HG02798 (cell line): ENCODE measurements around the gene CD58.

Experiments
- ATAC-seq: cut with Tn5 transposase; IDR thresholded peaks from one replicate; pipeline ENCODE4 v1.9.1; 2021; ENCODE audit warnings: mild to moderate bottlenecking; ENCODE audit not compliant: unreplicated experiment, poor library complexity

CD58 gene

DNA sequence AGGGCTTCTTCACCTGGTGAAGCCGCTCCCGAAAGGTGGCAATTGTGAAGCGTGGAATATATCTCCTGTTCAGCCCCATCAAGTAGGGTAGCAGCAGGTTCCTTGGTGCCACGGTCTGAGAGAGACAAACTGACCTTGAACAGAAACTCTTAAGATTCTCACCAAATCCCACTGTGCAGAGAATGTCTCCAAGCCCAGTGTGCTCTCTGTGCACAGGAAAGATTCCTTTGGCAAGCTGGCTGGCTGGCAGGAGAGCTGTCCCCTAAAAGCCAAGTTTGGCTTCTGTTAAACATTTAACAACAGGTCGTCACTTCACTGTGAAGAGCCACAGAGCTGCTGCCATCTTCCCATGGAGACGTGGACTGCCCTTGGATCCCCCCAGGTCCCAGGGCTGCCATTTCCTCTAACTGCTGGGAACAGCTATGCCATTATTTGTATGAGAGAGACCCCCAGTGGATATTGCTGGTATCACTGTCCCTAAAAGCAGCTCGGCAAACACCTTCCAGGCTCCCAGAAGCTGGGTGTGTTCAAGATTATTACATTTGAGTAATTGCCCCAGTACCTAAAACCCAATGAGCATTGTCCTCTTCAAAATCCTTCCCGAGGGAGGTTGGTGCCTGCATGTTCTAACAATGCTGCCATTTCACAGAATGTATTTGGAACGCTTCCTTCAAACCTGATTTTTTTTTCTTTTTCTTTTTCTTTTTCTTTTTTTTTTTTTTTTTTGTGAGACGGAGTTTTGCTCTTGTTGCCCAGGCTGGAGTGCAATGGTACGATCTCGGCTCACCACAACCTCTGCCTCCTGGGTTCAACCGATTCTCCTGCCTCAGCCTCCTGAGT, 71.8 kb downstream of the CD58 start:
- peak; percentile 66 for ATAC-seq

DNA sequence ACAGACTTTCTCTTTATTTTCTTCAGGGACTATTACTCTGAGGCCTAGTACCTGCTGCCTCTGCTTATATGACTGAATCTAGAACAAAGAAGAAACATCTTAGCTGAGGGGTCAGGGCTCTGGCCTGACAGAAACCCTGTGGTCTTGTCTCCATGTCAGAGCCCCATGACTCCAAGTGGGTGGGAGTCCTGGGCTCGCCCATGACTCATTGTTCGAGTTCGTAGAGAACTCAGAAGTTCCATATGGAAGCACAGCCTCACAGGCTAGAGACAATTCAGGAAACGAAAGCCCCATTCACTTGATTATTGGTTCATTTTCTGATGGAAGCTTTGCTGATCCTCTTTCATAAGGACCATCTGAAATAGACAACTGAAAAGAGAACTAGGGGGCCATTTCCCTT, 73.2 kb downstream of the CD58 start:
- no peak for ATAC-seq

DNA sequence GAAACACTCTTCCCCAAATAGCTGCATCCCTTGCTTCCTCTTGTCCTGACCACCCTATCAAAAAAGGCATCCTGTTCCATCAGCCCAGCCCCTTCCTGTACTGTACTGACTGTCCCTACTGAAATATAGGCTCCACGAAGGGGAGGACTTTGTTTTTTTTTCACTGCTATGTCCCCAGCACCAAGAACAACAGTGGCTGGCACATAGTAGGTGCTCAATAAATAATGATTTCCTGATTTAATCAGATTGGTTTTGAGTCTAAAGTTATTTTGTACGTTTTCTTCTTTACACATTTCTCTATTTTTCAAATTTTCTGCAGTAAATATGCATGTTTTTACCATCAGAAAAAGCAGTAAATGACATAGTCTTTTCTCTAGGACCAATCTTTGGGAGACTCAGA, 73.9 kb downstream of the CD58 start:
- ATAC-seq = no peak

DNA sequence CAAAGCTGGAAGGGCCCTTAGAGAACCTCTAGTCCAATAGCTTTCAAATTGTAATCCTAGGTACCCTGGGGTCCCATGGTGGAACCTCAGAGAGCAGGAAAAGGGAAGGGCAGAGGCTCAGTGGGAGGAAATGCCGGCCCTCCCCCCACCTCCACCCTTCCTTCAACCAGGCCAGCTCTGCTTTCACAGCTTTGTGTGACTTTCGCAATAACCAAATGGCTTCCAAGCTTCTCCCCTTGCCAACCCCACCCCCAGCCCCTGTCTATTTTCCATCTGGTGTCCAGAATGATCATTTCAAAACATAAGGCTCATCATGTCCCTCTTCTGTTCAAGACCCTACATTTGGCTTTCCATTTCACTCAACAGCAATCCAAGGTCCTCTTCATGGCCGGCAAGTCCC, 74.4 kb downstream of the CD58 start:
- ATAC-seq = no peak

DNA sequence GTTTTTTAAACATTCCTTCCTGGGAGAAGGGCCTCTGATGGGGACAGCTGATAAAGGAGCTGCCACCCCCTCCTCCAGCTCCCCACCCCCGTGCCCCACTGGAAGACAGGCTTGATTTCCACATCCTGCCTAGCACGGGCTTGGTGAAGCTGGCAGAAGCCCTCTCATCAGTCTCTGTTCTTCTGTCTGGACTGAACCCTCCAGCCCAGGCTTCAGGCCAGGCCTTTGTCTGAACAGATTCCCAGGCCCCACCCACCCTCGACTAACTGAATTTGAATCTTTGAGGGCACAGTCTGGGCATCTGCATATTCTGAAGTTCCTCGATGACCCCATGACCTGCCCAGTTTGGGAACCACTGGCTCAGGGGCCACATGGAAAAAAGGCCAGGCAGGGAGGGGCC, 75.3 kb downstream of the CD58 start:
- no peak for ATAC-seq

DNA sequence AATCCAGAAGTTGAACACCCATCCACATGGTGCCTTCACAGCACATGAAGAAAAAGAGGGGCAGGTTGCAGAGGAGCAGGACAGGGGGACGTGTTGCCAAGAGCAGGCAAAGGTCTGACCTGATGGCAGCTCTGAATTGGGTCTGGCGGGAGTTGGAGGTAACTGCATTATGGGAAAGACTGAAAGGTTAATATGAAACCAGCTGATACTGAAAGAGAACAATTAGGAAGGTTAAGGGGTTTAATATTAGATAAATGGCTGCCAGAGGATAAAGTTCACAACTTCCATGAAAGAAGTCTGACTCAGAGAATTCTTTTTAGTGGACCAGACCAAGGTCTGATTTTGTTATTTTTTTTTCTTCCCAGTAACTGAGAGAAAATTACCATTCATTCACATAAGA, 76.1 kb downstream of the CD58 start:
- no peak for ATAC-seq

DNA sequence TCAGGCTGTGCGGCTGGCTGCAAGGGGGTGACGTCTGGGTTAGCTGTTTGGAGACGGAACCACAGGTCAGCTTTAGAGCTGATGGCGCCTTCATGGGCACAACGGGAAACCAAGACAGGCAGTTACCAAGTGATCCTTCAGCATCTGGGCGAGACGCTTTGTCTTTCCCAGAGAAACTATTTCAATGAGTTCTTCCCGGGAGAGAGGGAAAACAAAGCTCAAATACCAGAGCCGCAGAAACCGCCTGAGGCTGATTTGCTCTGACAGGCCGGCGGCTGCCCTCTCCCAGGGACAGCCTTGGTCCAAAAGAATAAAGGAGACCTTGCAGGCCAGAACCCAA, 76.5 kb downstream of the CD58 start:
- ATAC-seq = no peak

DNA sequence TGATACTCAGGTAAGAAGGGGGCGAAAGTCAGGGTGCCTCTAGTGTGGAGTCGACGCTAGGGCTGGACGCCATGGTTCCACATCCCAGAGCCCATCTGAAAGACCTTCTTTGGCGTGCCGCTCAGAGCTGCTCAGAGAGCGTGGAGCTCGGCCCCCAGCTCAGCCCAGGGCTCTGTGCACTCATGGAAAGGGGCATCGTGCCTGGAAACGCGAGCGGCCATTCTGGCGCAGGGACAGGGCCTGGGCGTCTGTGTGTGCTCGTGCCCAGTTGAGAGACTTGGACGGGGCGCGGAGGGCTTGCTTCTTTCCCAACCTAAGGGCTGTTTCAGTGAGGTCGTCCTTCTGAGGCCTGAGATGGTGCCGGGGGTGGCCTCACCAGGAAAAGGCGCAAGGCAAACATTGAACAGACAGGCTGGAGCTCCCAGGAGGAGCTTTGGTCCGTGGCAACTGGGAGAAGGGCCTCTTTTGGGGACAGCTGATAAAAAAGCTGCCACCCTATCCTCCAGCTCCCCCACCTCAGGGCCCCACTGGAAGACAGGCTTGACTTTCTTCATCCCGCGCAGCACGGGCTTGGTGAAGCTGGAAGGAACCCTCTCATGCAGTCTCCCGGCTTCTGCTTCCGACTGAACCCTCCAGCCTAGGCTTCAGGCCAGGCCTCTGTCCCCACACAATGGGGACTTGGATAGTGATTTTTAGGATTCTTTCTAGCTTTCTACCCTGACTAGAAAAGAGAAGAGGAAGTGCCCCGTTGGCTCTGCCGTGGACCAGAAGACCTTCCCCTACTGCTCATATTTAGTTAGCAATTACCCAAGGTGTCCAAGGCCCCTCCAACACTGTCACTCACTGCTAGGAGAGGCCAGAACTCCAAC, 77.1 kb downstream of the CD58 start:
- ATAC-seq = no peak

DNA sequence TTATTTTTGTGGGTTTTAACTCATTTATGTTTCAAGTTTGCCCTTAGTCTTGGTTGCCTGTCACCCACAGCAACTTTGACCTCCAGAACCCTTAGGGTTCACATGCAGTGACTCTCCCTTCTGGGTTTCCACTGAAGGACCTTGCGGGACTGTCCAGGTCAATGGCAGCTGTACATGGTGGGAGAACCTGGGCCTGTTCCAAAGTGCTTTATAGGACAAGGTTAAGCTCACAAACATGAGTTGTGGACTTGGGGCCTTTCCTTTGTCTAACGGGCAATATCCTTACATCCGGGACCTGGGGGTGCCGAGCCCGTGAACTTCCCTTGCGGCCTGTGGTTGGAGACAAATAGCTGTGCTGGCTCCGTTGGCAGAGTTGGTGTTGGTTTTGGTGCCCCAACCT, 77.8 kb downstream of the CD58 start:
- ATAC-seq = no peak

DNA sequence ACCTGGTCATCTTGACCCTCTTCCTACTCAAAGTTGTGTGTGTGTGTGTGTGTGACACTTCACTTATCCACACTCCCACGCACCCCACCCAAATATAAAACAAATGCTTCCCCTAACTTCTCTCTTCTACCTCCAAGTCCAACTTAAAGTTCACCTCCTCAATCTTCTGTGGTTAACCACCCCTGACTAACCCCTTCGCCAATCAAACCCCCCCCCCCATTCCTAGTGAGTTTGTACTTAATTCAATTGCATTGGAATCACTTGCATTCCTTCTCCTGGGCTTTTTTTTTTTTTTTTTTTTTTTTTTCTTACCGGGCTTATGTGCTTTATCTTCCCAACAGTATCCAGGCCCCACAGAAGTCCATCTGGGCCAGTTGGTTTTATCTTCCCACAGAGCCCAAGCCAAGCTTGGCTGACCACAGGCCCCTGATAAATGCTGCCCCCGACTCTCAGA, 78.4 kb downstream of the CD58 start:
- ATAC-seq = no peak

DNA sequence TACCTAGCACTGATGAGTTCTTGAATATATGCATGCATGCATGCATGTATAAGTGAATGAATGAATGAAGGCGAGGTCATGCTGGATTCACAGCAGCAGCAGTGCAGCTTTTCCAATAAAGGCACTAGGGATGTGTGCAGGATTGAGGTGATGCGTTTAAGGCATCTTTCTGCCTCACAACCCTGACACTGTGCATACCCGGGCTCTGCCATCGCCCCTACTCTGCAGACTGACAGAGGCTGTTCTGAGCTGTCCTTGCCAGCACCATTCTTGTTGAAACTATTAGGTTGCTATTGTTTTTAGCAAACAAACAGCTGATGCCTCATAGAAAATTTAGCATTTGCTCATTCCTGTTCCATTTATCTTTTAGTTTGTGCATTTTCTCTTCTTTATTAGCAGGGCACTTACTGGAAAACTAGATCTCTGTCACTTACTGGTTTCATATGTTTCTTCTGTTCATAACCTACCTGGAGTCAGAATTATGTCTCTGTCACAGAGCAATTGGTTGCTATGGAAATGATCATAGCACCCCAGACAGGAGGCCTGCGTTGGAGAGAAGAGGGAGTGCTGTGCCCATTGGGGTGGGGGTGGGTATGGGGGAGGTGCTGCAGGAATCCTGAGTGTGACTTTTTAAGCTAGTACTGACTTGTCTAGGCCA, 79.0 kb downstream of the CD58 start:
- no peak for ATAC-seq

DNA sequence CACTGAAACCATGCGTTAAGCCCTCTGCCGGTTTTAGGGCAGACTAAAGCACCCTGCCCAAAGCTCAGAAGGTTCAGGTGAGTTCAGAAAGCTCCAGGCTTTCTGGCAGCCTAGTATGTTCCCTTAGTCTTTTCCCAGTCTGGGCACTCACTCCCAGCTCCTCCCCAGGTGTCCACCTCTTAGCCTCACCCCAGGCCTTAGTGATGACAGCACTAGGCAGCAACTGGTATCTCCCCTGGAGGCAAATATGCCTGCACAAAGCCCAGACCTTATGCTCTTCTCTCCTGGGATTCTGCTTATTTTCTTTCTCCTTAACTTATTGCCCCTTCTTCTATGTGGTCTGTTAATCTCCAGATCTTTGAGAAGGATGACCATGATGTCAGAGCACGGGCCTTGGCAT, 80.2 kb downstream of the CD58 start:
- ATAC-seq = no peak

DNA sequence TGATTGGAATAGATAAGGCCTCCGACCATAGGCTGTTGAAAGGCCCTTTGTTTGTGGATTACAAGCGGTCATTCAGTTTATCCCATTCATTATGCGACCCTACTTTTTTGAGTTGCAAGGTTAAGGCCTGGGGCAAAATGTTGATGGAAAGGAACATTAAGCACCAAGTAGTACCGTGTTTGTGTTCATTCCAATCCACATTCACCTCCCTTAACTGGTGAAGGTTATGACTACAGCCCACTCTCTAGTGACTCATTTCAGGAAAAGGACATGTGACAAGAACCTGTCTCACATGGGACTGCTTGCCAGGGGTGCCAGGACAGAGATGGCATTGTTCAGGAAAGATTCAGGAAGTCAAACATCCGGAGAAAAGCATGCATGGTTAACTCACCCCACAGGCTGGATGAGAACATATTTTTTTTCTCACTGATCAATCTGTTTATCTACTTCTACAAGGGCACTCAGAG, 81.6 kb downstream of the CD58 start:
- no peak for ATAC-seq

DNA sequence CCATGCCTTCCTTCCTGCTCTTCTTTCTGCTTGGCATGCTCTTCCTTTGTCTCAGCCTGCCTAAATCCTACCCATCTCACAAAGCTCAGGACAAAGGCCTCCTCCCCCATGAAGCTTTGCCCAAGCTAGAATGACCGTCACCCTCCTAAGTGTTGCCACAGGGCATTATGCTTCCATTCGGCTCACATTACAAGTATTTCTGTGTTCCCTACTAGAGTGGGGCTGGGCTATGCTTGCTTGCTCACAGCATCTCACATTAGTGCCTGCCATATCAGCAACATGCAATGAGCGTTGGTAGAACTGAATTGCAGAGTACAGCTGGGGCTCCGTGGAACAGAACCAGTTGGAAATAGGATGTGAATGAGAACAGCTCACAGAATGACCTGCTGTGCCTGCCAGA, 82.8 kb downstream of the CD58 start:
- no peak for ATAC-seq

DNA sequence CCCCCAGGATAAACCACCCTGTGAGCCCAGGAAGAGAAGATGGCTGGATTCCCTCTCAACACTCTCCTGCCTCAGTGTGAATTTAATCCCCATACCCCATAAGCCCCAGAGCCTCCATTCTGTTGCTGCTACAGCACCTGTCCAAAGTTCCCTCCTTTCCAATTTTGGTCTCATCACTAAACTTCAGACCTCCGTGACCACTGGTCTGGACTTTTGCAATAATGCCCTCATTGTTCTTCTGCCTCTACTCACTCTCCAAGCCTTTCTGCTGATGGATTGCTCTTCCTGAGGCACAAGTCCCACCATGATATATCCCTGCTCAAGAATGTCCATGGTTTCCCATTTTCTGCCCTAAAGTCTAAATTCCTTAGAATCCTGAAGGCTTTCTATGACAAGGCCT, 83.2 kb downstream of the CD58 start:
- no peak for ATAC-seq

DNA sequence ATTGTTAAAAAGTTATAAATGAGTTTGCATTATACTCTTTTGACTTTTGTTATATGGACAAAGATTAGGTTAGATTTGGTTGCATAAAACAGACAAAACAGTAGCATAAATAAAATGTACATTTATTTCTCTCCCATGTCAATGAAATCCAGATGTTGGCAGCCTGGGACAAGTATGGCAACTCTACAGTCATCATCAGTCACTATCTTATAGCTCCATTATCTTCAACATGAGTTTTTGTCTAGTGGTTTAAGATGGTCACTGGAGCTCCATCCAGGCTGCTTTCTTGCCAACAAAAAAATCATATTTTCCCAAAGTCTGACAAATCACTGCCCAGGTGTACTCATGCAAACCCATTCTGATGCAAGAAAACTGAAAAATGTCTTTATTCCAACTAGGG, 83.8 kb downstream of the CD58 start:
- ATAC-seq = no peak

DNA sequence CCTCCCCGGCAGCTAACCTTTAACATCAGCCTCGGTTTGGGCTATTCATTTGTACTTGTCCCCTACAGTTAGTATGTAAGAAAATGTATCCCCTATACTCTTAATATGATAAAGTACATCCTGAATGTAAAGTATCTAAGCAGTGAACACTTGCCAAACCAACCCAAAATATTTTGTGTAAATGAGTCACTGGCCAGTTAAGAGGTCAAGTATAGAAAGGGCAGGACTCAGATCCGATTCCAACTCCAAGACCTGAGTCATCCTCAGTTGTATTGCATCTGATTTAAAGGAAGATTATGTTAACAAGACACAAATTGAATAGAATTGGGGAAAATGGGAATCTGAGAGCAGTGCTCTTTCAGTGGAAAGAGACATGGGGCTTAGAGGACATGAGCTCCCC, 84.4 kb downstream of the CD58 start:
- ATAC-seq = no peak

DNA sequence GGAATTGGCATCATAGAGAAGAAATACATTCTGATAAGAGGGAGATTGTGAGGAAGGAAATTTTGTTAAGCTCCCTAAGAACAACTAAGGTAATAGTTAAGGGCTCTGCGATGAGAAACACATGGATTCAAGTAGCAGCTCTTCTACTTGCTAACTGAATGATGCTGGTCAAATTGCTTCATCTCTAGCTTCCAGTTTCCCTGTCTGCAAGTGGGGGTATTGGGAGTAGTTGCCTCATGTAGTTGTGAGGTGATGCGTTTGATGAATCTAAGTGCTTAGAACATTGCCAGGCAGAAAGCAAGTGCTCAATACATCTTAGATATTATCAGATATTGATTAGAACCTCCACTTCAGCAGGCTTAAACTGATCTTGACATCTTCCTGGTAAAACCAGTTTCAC, 84.8 kb downstream of the CD58 start:
- no peak for ATAC-seq

DNA sequence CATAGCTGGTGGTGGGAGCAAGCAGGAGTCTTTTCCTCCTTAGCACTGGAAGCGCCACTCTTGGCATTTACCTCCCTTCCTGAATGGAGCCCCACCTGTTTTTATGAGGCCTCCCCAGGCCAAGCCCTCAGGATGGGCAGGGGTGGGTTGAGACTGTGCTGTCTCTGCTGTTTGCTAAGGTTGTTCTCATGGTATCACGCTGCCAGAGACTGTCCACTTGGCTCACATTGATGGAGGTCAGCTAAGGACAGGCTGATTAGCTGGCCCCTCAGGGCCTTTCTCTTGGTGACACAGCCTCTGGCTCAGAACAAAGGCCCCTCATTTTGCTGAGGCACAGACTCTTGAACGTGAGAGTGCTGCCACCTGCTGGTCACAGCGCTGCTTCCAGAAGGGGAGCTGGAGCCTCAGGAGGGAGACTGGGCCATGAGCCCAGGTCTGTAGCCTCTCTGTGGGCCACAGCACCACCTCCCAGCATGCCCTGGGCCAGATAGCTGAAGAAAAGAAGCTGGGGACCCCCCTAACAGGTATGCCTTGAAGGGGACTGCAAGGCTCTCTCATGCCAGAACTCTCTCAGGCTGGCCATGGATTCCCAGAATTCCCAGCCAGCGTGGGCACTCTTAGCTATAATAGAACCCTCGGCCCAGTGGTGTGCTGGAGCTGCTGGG, 85.6 kb downstream of the CD58 start:
- peak; percentile 88 for ATAC-seq

DNA sequence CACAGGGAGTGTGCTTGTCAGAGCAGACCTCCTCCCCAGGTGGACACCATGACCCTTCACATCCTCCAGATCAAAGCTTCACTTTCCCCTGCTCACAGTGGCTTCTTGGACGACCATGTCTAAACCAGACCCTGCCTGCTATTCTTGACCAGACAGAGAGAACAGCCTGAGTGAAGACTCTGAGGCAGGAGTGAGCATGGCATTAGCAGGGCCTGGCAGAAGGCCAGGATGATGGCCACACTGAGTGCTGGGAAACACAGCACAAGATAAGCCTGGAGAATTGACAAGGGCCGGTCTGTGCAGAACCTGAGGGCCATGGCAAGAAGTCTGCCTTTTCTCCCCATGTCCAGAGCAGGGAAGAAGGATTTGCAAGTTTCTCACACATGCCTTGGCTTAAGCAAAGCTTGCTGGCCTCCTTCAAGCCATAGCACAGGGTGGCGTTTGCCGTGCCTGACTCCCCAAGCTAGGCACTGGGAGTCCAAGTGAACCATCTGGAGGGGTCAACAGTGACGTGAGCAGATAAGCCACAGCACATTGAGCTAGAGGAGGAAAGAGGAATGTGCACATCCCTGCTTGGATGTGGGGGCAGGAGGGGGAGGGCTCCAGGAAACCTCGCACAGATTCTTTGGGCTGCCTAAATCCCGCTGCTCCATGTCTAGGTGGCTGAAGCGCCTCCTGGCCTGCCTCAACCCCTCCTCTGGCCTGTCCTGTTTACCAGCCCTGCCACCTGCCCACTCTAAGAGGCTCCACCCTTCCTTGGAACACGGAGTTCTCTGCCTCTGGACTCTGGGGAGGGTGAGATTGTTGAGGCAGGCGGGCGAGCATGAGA, 87.1 kb downstream of the CD58 start:
- ATAC-seq = no peak
